ENCODE results near the gene NT5DC3.

NT5DC3 gene

DNA sequence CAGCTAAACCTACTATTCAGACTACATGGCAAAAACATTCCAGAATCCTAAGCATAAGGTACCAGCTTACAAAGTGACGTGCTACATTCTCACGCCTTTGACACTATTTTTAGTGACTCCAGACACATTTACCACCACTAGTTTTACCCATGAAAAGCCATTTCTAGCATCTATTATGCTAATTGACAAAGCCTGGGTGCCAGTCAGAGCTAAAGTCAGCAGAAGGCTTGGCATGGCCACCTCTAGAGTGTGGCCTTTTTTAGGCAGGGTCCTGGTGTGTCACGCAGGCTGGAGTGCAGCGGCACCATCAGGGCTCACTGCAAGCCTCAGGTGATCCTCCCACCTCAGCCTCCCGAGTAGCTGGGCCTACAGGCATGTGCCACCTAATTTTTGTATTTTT, 75.7 kb downstream of the NT5DC3 start:
- TF ChIP-seq, protein P1, sequence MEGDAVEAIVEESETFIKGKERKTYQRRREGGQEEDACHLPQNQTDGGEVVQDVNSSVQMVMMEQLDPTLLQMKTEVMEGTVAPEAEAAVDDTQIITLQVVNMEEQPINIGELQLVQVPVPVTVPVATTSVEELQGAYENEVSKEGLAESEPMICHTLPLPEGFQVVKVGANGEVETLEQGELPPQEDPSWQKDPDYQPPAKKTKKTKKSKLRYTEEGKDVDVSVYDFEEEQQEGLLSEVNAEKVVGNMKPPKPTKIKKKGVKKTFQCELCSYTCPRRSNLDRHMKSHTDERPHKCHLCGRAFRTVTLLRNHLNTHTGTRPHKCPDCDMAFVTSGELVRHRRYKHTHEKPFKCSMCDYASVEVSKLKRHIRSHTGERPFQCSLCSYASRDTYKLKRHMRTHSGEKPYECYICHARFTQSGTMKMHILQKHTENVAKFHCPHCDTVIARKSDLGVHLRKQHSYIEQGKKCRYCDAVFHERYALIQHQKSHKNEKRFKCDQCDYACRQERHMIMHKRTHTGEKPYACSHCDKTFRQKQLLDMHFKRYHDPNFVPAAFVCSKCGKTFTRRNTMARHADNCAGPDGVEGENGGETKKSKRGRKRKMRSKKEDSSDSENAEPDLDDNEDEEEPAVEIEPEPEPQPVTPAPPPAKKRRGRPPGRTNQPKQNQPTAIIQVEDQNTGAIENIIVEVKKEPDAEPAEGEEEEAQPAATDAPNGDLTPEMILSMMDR (IDR thresholded peaks at IDR 0.05; ENCODE audit: low read depth, low read length) = no peak
- no peak for DNase-seq (ENCODE audit: extremely low read depth, low read depth)

DNA sequence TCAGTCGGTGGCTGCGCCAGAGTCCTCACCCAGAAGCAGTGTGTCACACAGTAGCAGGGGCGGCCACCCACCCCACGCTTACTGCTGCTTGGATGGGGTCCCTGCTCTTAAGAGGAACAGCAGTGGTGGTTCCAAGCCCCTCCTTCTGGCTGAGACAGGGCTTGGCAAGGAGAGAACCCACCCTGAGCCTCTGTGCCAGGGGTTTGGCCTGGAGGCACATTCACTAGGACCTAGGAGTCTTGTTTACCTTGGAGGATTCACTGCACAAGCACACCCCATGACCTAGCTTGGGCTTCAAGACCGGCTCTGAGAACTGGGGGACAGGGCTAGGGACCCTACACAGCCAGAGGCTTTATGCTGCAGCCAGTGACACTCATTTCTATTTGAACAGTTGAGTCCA, 78.6 kb downstream of the NT5DC3 start:
- no peak for DNase-seq (ENCODE audit: extremely low read depth, low read depth)
- TF ChIP-seq, protein P1 (IDR thresholded peaks at IDR 0.05; ENCODE audit: low read depth, low read length) = no peak

DNA sequence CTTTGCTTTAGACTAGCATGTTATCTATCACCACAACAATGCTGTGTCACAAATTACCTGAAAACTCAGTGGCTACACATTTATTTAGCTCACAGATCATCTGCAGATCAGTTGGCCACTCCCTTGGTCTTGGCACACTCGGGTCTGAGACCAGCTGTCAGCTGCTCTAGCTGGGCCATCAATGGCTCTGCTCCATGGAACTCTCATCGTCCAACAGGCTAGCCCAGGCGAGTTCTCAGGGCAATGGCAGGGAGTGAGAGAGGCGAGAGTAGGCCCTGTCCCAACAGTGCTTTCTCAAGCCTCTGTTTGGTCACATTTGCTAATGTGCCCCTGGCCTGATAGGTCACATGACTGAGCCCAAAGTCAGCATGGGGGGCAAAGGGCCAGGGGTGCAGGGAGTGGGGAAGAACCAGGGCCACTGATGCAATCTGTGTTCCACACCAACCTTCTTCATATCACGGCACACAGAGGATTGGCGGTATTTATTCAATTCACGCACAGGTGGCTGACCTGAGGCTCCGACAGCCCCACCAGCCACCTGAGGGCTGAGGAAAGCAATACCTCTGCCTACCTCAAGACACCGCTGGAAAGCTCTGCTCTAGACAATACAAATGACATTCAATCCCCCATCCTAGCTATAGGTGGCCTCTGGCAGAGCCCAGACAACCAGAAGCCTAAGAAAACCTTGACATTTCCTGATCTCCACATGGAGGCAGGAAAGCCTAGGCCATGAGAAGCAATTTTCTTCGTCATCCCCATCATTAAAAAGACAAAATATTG, 82.5 kb downstream of the NT5DC3 start:
- TF ChIP-seq, protein P1 (IDR thresholded peaks at IDR 0.05; ENCODE audit: low read depth, low read length) = no peak
- no peak for DNase-seq (ENCODE audit: extremely low read depth, low read depth)

DNA sequence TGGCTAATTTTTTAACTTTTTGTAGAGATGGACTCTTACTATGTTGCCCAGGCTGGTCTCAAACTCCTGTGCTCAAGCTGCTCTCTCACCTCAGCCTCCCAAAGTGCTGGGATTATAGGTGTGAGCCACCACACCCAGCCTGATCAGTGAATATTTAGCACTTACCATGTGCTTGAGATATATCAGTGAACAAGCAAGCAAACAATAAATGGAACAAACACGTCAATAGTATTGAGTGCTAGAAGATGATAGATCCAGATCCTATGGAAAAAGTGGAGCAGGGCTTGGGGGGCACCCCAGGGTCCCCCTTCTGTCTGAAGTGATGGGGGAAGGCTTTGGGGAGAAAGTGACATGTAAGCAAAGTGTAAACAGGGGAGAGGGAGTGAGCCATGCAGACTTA, 83.8 kb downstream of the NT5DC3 start:
- DNase-seq (ENCODE audit: extremely low read depth, low read depth) = no peak
- TF ChIP-seq, protein P1 (IDR thresholded peaks at IDR 0.05; ENCODE audit: low read depth, low read length) = no peak

DNA sequence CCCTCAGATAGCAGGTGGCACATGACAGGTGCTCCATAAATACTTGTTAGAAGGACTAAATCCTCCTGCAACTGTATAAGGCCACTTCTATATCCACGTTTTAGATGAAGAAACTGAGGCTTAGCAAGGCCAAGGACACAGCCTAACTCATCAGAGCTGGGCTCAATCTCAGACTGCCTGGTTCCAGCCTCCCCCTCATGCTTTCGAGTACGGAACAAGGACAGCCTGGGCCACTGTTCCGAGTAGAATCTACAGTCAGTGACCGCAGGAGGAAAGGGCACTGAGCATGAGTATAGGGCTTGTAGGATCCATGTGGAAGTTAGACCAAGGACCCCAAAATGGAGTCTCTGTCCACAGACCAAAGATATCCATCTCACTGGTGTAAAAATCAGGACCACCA, 84.6 kb downstream of the NT5DC3 start:
- TF ChIP-seq, protein P1 (IDR thresholded peaks at IDR 0.05; ENCODE audit: low read depth, low read length) = no peak
- DNase-seq (ENCODE audit: extremely low read depth, low read depth) = no peak

DNA sequence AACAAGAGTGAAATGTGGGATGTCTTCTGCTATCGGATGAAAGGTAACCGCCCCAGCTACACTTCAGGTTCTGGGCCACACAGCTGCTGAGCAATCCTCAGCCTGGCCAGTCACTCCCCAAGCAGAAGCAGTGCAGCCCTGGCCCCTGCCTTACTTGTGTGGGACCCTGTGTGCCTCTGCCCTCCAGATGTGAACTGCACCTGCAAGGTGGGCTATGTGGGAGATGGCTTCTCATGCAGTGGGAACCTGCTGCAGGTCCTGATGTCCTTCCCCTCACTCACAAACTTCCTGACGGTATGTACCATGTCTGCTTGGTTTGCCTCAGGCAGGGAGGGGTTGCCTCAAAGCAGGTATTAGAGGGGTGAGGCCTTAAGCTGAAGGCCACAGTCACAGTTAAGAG, 85.6 kb downstream of the NT5DC3 start:
- TF ChIP-seq, protein P1 (IDR thresholded peaks at IDR 0.05; ENCODE audit: low read depth, low read length) = no peak
- no peak for DNase-seq (ENCODE audit: extremely low read depth, low read depth)

DNA sequence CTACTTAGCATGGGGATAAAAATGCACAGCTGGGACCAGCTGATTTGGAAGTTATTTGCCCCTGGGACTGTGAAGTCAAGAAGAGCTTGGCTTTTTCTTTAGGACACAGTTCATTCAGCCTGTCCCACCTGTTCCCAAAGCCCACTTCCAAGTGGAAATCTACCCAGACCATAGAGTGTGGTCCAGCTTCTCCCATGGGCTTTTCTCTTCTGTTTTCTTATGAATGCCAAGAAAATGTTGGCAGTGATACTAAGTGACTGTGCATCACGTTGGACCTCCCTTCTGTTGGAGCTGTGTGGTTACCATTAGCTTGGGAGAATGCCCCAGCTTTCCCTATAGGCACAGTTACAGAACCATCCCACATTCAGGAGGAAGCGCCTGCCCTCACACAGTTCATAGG, 89.4 kb downstream of the NT5DC3 start:
- DNase-seq (ENCODE audit: extremely low read depth, low read depth) = no peak
- TF ChIP-seq, protein P1 (IDR thresholded peaks at IDR 0.05; ENCODE audit: low read depth, low read length) = no peak
